HG02884 (cell line): Measurements from ENCODE around the gene NFATC2.

ENCODE experiments used
- ATAC-seq: cut with Tn5 transposase; IDR thresholded peaks from one replicate; pipeline ENCODE4 v1.9.1; 2021; ENCODE audit warnings: mild to moderate bottlenecking, moderate library complexity; ENCODE audit not compliant: unreplicated experiment

The NFATC2 gene

DNA sequence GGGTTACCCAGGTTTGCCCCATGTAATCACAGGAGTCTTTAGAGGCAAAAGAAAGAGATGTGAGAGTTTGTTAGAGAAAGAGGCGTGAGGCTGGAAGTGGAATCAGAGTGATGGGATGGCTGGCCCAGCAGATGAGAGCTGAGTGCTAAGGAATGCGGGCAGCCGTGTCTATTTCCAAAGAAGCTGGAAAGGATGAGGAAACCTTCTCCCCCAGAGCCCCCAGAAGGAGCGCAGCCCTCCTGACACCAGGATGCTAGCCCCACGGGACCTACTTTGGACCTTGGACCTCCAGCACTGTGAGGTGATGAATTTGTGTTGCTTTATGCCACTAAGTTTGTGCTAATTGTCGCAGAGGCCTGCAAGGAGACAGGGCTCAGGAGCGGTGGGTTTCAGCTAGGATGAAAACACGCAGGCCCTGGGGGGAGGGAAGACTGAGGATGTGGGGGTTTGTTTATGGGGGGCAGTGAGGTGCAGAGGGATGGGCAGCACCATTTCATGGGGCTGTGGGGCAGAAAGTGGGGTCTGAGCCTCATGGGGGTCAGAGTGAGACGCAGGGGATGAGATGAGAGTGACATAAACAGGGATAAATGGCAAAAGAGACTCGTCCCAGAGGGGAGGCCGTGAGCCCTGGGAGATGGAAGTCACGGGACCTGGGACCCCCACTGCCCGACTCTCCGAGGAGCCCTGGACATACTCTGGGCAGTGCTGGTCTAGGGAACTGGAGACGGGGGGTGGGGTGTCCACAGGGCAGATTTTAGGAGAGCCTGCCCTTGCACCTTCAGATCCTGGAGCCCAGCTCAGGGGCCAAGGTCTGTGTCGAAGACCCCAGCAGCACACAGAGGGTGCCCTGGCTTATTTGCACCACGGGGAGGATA is 160.2 kb downstream of the NFATC2 start:
- no peak for ATAC-seq

DNA sequence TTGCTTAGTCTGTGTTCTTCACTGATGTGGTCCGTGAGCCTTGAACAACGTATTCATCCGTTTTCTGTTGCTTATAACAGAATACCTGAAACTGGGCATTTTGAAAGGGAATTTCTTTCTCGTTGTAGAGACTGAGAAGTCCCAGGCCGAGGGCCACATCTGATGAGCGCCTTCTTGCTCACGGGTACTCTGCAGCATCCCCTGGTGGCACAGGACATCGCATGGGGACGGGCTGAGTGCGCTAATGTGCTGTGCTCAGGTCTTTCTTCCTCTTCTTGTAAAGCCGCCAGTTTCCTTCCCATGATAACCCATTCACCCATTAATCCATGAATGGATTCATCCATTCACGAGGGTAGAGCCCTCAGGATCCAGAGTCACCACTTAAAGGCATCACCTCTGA is 161.0 kb downstream of the NFATC2 start:
- no peak for ATAC-seq

DNA sequence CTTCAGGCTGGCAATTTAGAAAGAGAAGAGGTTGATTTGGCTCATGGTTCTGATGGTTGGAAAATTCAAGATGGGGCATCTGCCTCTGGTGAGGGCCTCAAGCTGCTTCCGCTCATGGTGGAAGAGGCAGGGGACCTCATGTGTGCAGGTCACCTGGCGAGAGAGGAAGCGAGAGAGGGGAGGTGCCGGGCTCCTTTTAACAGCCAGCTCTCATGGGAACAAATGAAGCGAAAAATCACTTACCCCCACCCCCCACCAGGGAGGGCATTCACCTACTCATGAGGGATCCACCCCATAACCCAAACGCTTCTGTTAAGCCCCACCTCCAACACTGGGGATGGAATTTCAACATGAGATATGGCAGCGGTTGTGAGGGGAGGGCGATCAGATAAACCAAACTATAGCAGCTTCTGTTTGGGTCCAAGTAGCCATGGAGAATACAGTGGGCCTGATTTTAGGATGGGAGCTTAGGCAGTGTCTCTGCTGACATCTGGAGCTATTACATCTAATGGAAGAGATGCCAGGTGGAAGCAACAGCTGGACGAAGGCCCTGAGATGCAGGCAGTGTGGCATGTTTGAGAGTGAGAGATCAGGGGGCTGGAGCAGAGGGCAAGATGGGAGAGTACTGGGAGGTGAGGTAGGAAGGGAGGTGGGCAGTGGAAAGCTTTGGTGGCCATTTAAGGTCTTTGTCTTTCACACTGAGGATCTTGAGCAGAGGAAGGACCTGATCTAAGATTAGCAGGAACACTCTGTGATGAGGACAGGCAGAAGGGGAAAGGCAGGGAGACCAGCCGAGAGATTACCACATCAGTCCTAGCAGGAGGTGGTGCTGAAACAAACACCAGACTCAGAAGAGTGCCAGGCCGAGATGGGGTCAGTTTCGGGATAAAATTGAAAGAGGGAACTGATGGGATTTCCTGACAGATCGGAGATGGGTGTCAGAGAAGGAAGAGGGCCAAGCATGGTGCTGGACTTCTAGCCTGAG is 161.8 kb downstream of the NFATC2 start:
- ATAC-seq, result no peak

DNA sequence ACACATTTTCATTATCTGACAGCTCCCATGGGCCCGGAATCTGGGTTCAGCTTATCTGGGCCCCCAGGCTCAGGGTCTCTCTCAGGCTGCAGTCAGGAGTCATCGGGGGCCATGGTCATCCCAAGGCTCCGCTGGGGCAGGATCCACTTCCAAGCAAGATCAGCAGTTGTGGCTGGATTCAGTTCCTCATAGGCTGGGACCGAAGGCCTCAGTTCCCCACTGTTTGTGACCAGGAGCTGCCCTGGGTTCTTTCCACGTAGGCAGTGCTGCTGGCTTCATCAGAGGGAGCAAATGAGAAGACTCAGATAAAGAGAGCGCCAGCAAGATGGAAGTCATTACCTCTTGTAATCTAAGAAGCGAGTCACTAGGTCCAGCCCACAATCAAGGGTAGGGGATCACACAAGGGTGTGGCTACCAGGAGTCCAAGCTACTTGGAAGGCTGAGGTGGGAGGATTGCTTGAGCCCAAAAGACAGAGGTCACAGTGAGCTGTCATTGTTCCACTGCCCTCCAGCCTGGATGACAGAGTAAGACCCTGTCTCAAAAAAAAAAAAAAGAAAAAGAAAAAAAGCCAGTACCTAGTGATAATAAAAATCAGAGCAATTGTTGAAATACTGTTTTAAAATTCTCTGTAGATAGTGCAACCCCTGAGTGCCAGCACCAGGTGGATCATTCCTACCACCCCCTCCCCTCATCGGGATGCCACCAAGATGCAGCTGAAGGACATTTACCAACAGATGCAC is 162.7 kb downstream of the NFATC2 start:
- ATAC-seq, result no peak

DNA sequence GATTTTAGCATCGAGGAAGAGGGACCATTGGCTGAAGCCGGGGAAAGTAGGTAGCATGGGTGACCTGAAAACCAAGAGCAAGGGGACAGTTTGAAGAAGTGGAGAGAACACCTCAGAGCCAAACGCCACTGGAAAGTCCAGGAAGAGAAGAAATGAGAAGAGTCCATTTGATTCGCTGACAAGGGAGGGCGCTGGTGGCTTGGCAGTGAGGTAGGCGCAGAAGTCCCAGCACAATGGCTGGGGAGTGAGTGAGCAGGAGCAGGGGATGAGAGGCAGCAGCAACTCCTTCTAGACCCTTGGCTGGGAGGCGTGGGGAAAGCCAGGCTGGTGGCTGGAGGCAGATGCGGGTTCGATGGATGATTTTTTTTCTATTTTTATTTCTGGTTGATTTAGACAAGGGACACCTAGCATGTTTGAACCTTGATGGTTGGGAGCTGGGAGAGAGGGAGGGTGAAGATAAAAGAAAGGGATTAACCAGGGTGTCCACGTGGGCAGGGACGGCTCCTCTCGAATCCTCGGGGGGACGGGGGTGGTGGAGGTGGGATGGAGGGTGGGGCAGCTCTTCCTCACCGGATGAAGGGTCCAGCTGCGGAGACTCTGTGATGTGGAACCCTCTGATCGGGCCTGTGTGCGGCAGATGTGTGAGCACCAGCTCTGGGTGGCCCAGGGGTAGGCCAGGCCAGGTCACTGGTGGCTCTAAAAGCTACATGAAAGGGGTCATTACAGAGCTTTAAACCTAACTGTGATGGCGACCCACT is 164.2 kb downstream of the NFATC2 start:
- no peak for ATAC-seq

DNA sequence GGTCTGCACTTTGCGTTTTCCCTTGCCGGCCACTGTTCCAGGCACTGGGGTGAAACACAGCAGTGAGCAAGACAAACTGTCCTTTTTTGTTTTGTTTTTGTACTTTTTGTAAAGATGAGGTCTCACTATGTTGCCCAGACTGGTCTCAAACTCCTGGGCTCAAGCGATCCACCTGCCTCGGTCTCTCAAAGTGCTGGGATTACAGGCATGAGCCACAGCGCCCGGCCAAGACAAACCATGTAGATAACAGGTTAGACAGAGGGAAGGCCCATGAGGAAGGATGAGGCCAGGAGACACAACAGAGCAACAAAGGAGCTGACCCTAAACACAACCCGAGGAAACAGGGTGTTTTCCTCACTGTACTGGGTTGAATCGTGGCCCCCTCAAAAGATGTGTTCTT is 165.4 kb downstream of the NFATC2 start:
- ATAC-seq, result no peak

DNA sequence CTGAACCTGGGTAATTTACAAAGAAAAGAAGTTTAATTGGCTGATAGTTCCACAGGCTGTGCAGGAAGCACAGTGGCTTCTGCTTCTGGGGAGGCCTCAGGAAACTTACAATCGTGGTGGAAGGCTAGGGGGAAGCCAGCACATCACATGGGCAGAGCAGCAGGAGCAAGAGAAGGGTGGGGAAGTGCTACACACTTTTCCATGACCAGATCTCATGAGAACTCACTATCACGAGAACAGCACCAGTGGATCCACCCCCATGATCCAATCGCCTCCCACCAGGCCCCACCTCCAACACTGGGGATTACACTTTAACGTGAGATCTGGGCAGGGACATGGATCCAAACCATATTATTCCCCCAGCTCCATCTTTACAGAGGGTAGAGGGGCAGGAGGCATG is 166.4 kb downstream of the NFATC2 start:
- no peak for ATAC-seq

DNA sequence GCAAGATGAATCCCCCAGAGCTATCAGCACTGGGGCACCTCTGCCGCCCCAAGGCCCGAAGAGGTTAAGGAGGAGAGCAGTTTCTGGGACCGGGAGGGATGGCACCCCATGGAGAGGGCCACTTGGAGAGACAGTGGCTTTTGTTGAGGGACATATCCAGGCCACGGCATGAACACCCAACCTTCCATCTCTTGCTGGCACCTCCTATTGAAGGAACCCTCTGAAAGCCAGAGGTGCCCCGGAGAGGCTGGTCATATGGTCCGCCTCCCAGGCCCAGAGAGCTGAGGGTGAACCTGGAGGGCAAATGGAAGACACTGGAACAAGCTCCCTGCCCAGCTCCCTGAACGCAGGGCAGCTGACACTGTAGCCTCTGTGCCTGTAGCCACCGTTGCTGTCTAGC is 167.0 kb downstream of the NFATC2 start:
- no peak for ATAC-seq

DNA sequence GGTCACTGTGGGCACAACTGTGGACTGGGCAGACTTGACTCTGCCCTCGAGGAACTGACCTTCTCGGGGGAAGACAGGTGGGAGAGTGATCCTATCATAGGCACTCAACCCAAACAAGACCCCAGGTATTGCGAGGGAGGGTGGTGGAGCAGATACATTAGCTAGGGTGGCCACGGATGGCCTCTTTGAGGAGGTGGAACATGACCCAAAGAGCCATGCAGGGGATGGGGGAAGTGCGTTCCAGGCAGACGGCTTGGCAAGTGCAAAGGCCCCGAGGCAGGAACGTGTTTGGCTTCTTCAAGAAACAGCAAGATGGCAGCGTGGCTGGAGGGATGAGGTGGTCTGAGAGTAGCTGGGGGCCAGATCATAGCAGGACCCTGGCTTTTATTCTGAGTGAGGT is 167.6 kb downstream of the NFATC2 start:
- no peak for ATAC-seq

DNA sequence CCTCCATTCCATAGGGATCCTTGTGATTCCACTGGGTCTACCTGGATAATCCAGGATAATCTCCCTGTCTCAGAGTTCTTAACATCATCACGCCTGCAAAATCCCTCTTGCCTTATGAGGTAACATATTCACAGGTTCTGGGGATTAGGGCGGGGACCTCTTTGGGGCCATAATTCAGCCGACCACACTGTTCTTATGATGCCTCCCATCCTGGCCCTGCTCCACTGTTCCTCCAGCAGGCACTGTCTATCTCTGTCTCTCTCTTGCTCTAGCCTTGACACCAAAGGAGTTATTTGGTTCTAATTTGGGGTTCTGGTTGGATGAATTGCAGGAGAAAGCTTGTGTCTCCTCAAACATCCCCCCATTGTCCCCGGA is 168.1 kb downstream of the NFATC2 start:
- ATAC-seq, result no peak

DNA sequence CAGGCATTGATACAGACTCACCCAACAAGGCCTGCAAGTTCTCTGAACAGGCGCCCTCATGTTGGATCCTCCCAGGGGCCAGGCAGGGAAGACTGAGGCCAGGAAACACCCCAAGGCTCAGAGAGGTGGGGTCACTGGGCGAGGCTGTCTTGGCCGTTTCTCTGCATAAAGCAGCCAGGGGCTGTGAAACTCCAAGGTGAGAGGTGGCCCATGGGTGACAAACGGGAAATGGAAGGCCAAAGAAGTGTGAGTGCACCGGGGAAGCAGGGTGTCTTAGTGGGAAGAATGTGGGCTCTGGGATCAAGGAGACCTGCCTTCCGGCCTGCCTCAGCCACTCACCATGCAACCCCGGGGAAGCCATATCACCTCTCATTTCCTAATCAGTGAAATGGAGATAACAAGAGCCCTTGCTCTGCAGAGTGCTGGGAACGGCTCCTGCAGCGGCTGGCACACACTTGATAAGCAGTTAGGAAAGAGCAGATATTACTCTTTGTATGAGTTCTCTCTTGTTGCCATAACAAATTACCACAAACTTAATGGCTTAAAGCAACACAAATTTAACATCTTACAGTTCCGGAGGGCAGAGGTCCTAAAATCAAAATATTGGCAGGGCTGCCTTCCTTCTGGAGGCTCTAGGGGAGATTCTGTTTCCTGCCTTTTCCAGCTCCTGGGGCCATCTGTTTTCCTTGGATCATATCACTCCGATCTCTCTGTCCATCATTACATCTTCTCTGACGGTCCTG is 168.6 kb downstream of the NFATC2 start:
- no peak for ATAC-seq

DNA sequence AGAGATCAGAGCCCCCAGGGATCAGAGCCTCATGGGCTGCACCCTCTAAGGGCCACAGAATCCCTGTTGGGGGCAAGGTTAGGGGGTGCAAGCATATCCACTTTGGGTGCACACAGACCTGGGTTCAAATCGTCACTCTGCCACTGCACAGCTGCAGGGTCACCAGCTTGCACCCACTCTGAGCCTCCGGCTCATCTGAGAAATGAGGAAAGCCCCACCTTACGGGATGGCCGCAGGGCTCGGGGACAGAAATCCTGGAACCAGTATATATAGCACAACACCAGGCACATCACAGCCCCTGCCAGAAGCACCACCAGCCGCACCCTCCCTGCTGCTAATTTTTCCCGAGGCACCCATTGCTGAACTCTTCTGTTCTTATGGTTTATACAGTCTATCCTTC is 169.6 kb downstream of the NFATC2 start:
- no peak for ATAC-seq

DNA sequence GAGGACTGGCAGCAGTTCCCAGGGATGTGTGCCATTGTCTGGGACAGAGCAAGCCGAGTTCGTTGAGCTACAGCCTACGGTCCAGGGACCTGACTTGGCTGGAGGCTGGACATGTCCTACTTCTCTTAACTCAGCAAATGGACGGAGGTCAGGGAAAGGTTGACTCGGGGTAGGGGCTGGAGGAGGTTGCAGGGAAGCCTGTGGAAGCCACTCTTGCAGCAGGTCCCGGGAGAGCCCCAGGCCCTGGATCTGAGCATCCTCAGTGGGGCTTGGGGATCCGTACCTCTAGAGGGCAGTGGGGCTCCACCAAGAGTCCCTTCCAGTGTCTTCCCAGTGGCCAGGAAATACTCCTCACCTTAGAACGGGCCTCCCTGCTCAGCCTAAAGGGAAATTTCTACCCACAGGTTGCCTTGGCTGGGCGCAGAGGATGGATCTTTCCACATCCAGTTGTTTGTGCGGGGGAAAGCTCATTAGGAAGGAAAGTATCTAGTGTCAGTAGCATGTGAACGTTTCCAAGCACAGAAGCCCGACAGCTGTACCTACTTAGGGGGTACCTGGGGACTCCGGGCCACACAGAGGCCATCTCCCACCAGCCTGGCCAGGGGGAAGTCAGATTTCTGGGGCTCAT is 170.2 kb downstream of the NFATC2 start:
- peak; percentile 75 for ATAC-seq

DNA sequence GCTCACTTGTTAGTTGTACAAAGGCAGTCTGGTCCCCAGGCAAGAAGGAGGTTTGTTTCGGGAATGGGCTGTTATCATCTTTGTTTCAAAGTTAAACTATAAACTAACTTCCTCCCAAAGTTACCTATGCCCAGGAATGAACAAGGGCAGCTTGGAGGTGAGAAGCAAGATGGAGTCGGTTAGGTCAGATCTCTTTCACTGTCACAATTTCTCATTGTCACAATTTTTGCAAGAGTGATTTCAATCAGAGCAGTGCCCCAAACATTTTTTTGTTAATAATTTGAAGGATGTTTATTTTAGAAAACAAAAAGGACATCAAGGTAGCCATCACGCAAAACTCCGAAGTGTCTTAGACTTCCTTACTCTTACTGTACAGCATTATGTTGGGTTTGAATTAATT is 170.8 kb downstream of the NFATC2 start:
- ATAC-seq, result no peak

DNA sequence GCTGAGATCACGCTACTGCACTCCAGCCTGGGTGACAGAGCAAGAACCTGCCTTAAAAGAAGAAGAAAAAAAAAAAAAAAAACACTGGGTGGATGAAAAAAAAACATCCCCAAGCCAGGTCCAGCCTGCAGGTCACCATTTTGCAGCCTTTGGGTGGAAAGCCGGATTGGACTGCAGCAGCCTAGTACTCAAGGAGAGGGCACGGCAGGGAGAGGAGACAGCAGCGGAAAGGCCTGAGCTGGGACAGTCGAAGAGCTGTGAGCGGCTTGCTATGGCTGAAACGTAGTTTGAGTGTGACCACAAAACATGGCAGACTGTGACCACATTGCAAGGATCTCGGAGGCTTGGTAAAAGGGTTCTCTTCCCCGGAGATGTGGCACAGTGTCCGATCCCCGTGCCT is 173.0 kb downstream of the NFATC2 start:
- no peak for ATAC-seq

DNA sequence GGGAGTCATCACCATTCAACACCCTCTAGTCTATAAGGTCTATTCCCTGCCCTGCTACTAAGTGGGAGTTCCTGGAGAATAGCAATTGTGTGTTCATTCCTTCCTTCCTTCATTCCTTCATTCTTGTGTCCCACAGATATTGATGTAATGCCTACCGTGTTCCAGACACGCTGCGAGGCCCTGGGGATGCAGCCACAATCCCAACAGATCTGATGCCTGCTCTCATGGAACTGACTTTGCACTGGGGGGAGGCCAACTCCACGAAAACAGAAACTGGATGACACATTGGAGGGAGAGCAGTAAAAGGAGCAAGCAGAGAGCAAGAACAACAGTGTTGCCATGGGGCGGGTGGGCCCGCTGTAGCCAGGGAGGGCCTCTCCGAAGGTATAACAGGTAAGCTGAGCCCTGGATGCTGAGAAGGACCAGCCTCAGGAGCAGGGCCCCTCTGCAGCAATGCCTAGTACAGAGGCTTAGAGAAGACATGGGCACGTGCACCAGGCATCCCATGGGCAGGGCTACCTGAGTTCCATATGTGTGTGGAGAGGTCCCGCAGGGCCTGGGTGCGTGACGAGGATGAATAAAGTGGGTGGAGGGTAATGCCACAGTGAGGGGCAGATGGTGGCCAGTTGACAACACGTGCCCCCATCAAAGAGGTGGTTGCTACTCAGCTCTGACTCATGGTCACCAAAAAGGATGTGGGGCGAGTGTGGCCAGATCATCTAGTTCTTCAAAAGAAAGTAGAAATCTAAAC is 173.9 kb downstream of the NFATC2 start:
- no peak for ATAC-seq

DNA sequence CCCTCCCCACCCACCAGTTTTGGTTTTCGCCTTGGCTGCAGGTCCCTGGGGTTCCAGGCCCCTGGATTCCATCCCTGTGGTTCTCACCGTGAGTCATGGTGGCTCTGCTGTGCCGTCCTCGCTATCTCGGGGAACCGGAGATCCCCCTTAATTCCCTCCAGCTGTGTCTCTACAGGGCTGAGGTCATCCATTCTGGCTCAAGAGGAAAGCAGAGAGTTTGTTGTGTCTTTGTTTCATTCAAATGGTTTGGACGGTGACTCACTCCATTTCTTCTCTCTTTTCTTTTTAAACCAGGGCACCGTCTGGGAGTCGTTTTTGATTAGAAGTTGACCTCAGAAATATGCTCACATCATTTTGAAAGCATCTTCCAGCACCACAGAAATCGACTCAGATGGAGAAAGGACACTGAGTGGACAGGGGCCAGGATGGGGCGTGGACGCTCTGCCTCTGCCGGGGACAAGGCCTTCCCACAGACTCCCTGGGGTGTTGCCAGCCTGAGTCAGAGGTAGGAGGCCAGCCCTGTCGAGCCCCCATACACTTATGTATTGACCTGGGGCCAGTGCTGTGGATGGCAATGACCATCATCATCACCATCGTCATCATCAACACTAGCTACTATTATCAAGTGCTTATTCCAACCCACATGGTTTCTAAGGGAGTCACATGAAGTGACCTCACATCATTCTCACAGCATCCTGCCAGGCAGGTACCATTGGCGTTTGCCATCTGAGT is 176.2 kb downstream of the NFATC2 start:
- ATAC-seq, result no peak

DNA sequence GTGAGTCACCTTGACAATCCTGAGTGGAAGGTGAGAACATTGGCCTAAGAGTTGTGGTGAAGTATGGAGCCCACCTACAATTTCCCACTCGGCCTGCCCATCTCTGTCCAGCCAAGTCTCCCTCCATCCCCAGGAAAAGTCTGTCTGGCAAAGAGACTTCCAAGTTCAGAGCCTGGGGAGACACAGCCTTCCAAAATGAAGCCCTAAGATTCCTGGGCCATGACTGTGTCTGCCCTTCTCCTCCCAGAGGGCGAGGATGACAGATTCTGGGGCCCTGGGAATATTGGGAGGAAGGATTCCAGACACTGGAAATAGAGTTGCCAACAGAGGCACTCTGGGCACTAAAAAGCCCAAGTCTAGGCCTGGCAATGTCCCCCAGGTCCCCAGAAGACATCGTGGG is 176.8 kb downstream of the NFATC2 start:
- no peak for ATAC-seq
